H1 (cell line): ENCODE data around the gene MYO1D. TPM values are rescaled to one million over a fixed set of nuclear protein-coding genes. Genes with fewer than 3 reads are reported as not detected.

Experiments used
- RFX5 ChIP-seq: IDR thresholded peaks from 2 replicates; pipeline ENCODE4 v1.6.1; 2011; ENCODE audit warnings: low read depth, low read length, improper control_type of control experiment, borderline replicate concordance
- RNF2 ChIP-seq: fragments of 200-900, 300-1000 bp; sonication (generic); IDR thresholded peaks from 2 replicates; pipeline ENCODE4 v1.7.1; 2016; ENCODE audit warnings: borderline replicate concordance, low read depth, mild to moderate bottlenecking, antibody characterized with exemption, low read length; ENCODE audit not compliant: poor library complexity, severe bottlenecking; ENCODE audit errors: missing control alignments
- polyA plus RNA-seq, 7 experiments: library from polyadenylated mRNA; depleted of rRNA in 3 of 7; stranded (reverse) in 5 of 7; unstranded in 2 of 7; fragments of >200 nt in 5 of 7; fragments of 200-250 nt in 2 of 7; gene quantifications; 1 replicate in 5 of 7; 2 replicates in 1 of 7; 4 replicates in 1 of 7; pipeline versions ENCODE4 v1.2.1 to v1.2.3, GENCODE V29; 2011 to 2013; ENCODE audit warnings: missing spikeins in 2 of 7, mixed read lengths in 2 of 7
- total RNA-seq: library from RNA; stranded (reverse); fragmentation: NEBNext Ultra II Directional; extraction: Animal tissue kit (Norgen Biotek cat#: 25700); gene quantifications from 2 replicates; pipeline ENCODE4 v1.2.1, GENCODE V29; 2021

MYO1D gene
- total and polyA plus RNA-seq, 2 of the 8 experiments (the other 6 are each of a cell fraction or from before 2014, with no cell fraction given), result 6.5 to 25.4 TPM

GRCh38 chr17:32727681-32728080 lies 149.2 kb downstream of the MYO1D start (continued):
- TF ChIP-seq RNF2 (no peak), RFX5 (no peak)
